ENCODE measurements around the gene FAM8A1. TPM values are rescaled to one million over a fixed set of nuclear protein-coding genes. Genes with fewer than 3 reads are reported as not detected.
"Not testable (repeated sequence)": the region's sequence is repeated elsewhere in the genome, so short reads cannot be mapped to it uniquely, and the experiment has no call there.

The FAM8A1 gene
- polyA plus RNA-seq, 1 experiment = 5.7 TPM

DNA sequence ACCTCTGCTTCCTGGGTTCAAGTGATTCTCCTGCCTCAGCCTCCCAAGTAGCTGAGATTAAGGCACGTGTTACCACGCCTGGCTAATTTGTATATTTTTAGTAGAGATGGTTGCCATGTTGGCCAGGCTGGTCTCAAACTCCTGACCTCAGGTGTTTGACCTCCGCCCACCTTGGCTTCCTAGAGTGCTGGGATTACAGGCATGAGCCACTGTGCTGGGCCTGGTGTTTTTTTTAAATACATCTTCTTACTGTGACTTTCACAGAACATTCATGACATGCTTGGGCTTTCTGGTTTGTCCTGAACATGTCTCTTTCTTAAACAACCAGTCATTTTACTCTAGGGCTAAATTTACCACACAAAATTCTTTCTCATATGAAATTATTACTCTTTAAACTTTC, 34.7 kb upstream of the FAM8A1 start:
- POLR2A ChIA-PET = no interaction called here
- CTCF ChIA-PET = no interaction called here
- no peak overlapping the region for H3K4me3 ChIP-seq (ENCODE audit: low read depth, low read length)
- no peaks in the 10 kb centered on the region for H3K36me3 ChIP-seq (ENCODE audit: control insufficient read depth, insufficient read depth, low read length)
- TF ChIP-seq, protein P1, sequence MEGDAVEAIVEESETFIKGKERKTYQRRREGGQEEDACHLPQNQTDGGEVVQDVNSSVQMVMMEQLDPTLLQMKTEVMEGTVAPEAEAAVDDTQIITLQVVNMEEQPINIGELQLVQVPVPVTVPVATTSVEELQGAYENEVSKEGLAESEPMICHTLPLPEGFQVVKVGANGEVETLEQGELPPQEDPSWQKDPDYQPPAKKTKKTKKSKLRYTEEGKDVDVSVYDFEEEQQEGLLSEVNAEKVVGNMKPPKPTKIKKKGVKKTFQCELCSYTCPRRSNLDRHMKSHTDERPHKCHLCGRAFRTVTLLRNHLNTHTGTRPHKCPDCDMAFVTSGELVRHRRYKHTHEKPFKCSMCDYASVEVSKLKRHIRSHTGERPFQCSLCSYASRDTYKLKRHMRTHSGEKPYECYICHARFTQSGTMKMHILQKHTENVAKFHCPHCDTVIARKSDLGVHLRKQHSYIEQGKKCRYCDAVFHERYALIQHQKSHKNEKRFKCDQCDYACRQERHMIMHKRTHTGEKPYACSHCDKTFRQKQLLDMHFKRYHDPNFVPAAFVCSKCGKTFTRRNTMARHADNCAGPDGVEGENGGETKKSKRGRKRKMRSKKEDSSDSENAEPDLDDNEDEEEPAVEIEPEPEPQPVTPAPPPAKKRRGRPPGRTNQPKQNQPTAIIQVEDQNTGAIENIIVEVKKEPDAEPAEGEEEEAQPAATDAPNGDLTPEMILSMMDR (IDR thresholded peaks at IDR 0.05; ENCODE audit: insufficient read depth, low read depth, low read length) = no peak
- DNase-seq (ENCODE audit: low read depth) = no peak
- no peaks in the 10 kb centered on the region for H3K27me3 ChIP-seq (ENCODE audit: control insufficient read depth, insufficient read depth, low read length)

DNA sequence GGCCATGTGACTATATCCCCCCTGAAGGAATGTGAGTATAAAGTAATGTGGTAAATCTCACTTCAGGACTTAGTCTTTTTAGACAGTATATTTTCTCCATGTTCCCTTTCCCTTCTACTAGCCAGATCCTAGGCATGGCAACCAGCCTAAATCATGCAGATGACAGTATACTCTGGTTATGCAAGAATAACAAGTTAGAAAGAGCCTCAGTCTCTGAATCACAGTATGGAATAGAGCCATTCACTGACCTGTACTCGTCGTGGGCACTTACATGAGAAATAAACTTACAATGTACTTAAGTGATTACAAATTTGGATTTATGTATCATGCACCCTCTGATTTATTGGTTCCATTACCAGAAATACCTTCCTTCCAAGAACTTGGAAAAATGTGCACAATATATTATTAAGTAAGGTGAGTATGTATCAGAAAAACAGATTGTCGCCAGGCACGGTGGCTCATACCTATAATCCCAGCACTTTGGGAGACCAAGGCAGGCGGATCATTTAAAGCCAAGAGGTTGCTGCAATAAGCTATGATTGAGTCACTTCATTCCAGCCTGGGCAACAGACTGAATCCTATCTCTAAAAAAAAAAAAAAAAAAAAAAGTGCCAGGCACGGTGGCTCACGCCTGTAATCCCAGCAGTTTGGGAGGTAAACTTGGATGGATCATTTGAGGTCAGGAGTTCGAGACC, 25.1 kb upstream of the FAM8A1 start:
- Histone ChIP-seq H3K4me3 (ENCODE audit: low read depth, low read length) (no peak overlapping the region), H3K27me3 (ENCODE audit: control insufficient read depth, insufficient read depth, low read length) (no peaks in the 10 kb centered on the region), H3K36me3 (ENCODE audit: control insufficient read depth, insufficient read depth, low read length) (no peaks in the 10 kb centered on the region)
- DNase-seq (ENCODE audit: low read depth) = peak; percentile 65
- TF ChIP-seq, protein P1 (IDR thresholded peaks at IDR 0.05; ENCODE audit: insufficient read depth, low read depth, low read length) = no peak
- CTCF ChIA-PET = interaction anchor here (2.5 kb wide), 1 partner anchor 9 kb away, joined by 7 read pairs; no protein-coding TSS in a partner anchor
- POLR2A ChIA-PET = no interaction called here

DNA sequence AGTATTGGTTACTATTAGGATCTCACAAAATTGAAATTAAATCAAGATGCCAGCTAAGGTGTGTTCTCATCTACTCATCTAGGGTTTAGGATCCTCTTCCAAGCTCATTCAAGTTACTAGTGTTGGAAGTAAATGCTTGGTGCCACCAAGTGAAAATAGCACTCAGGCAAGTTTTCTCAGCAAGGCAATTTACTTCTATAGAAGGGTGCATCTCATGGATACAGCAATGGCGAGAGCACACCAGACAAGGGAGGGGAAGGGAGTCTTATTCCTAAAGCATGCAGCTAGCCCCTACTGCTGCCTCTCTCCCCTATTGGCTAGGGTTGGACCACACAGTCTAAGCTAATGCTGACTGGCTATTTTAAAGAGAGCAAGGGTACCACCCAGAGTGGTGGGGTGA, 23.0 kb upstream of the FAM8A1 start:
- Histone ChIP-seq H3K4me3 (ENCODE audit: low read depth, low read length) (no peak overlapping the region), H3K27me3 (ENCODE audit: control insufficient read depth, insufficient read depth, low read length) (no peaks in the 10 kb centered on the region), H3K36me3 (ENCODE audit: control insufficient read depth, insufficient read depth, low read length) (no peaks in the 10 kb centered on the region)
- CTCF ChIA-PET = no interaction called here
- TF ChIP-seq, protein P1 (IDR thresholded peaks at IDR 0.05; ENCODE audit: insufficient read depth, low read depth, low read length) = no peak
- no peak for DNase-seq (ENCODE audit: low read depth)
- POLR2A ChIA-PET = no interaction called here

DNA sequence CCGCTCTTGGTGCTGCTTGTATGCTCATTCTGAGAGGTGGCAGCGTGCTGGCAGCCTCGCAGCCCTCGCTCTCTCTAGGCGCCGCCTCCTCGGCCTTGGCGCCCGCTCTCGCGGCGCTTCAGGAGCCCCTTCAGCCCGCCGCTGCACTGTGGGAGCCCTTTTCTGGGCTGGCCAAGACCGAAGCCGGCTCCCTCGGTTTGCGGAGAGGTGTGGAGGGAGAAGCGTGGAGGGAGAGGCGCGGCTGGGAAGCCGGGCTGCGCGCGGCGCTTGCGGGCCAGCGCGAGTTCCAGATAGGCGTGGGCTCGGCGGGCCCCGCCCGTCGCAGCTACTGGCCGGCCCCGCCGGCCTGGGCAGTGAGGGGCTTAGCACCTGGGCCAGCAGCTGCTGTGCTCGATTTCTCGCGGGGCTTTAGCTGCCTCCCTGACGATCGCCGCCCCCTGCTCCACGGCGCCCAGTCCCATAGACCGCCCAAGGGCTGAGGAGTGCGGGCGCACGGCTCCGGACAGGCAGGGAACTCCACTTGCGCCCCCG, 19.5 kb upstream of the FAM8A1 start:
- no peaks in the 10 kb centered on the region for H3K27me3 ChIP-seq (ENCODE audit: control insufficient read depth, insufficient read depth, low read length)
- DNase-seq (ENCODE audit: low read depth) = no peak
- TF ChIP-seq, protein P1 (IDR thresholded peaks at IDR 0.05; ENCODE audit: insufficient read depth, low read depth, low read length) = no peak
- H3K36me3 ChIP-seq (ENCODE audit: control insufficient read depth, insufficient read depth, low read length) = no peaks in the 10 kb centered on the region
- H3K4me3 ChIP-seq (ENCODE audit: low read depth, low read length) = peak overlapping the region; percentile 61
- ChIA-PET POLR2A (no interaction called here), CTCF (interaction anchor here (0.5 to 2.4 kb wide), 3 partner anchors 414 to 451 kb away, joined by 3 to 6 read pairs (median 3); no protein-coding TSS in a partner anchor)

DNA sequence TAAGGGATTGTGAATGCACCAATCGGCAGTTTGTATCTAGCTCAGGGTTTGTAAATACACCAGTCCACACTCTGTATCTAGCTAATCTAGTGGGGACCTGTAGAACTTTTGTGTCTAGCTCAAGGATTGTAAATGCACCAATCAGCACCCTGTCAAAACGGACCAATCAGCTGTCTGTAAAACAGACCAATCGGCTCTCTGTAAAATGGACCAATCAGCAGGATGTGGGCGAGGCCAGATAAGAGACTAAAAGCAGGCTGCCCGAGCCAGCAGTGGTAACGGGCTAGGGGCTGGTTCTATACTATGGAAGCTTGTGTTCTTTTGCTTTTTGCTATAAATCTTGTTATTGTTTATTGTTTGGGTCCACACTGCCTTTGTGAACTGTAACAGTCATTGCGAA, 18.8 kb upstream of the FAM8A1 start:
- H3K36me3 ChIP-seq (ENCODE audit: control insufficient read depth, insufficient read depth, low read length); H3K27me3 ChIP-seq (ENCODE audit: control insufficient read depth, insufficient read depth, low read length); H3K4me3 ChIP-seq (ENCODE audit: low read depth, low read length); DNase-seq (ENCODE audit: low read depth); POLR2A ChIA-PET: not testable (repeated sequence)
- CTCF ChIA-PET = interaction anchor here (0.5 to 2.4 kb wide), 2 partner anchors 423 to 451 kb away, joined by 3 to 6 read pairs; no protein-coding TSS in a partner anchor

All from BJ (cell line).